K562 (cell line): ENCODE data around the gene TLX2. TPM values are rescaled to one million over a fixed set of nuclear protein-coding genes. Genes with fewer than 3 reads are reported as not detected.

Source experiments
- GMEB1 ChIP-seq: fragments of 250-450 bp; sonication (Bioruptor Pico); IDR thresholded peaks from 2 replicates; pipeline ENCODE4 v1.4.0; 2020; ENCODE audit warnings: mild to moderate bottlenecking
- HBP1 ChIP-seq: fragments of 450-650 bp; formaldehyde crosslinking; IDR thresholded peaks from 2 replicates; pipeline ENCODE4 v1.4.0; 2022; ENCODE audit warnings: missing genetic modification characterization
- KDM5B ChIP-seq: fragments of 200-600 bp; sonication (generic); IDR thresholded peaks from 2 replicates; pipeline ENCODE4 v1.6.1; 2012; ENCODE audit warnings: low read depth, mild to moderate bottlenecking, moderate library complexity, low read length, control low read depth, inconsistent platforms; ENCODE audit not compliant: insufficient replicate concordance
- PRDM10 ChIP-seq: fragments of 450-650 bp; IDR thresholded peaks from 2 replicates; pipeline ENCODE4 v1.6.1; 2018; ENCODE audit not compliant: partially characterized antibody
- TCF15 ChIP-seq: fragments of 250-450 bp; sonication (Bioruptor Pico); IDR thresholded peaks from 2 replicates; pipeline ENCODE4 v1.8.0; 2022; ENCODE audit warnings: moderate library complexity, mild to moderate bottlenecking, inconsistent platforms
- ZNF277 ChIP-seq: fragments of 250-450 bp; sonication (Bioruptor Pico); IDR thresholded peaks from 2 replicates; pipeline ENCODE4 v1.8.0; 2022; ENCODE audit warnings: inconsistent platforms, mild to moderate bottlenecking, moderate library complexity, borderline replicate concordance
- ZNF407 ChIP-seq: fragments of 450-650 bp; IDR thresholded peaks from 2 replicates; pipeline ENCODE4 v1.6.1; 2016; ENCODE audit warnings: low read depth
- polyA plus RNA-seq, 8 experiments: library from polyadenylated mRNA; depleted of rRNA in 4 of 8; stranded (reverse) in 5 of 8; unstranded in 3 of 8; fragments of >200 nt; fragmentation: Nextera tagmentation in 2 of 8; fragmentation: Illumina TruSeq in 1 of 8; extraction: Ambion mirVana in 2 of 8; extraction: Trizol in 1 of 8; gene quantifications; 2 replicates each; pipeline versions ENCODE4 v1.2.1 to v1.2.3, GENCODE V29; 2011 to 2014; ENCODE audit warnings: inconsistent platforms in 1 of 8, missing spikeins in 1 of 8
- total RNA-seq, 7 experiments: library from RNA; depleted of rRNA in 6 of 7; stranded (reverse); fragments of >200 nt in 6 of 7; fragmentation: Illumina TruSeq in 2 of 7; extraction: Trizol in 2 of 7; gene quantifications; 2 replicates each; pipeline versions ENCODE4 v1.2.1 to v1.2.3, GENCODE V29; 2011 to 2021; ENCODE audit warnings: low replicate concordance in 1 of 7

The TLX2 gene
- total and polyA plus RNA-seq, 9 of the 15 experiments (the other 6 are each of a cell fraction or from before 2014, with no cell fraction given) = not detected

- TF ChIP-seq PRDM10 = peak; percentile 44
- TF ChIP-seq GMEB1 (CRISPR knock-in tag) = peak; percentile 72
- peak; percentile 81 for TF ChIP-seq KDM5B
- peak; percentile 54 for TF ChIP-seq ZNF407
- TF ChIP-seq TCF15 = no peak
- no peak for TF ChIP-seq HBP1
- TF ChIP-seq ZNF277 (CRISPR knock-in tag) = no peak
Observed at GRCh38 chr2:74529357-74530238, 15.3 kb downstream of the TLX2 start, which contains the start of the genes AUP1 and HTRA2 (continued).
